HuH-7 (cell line): ENCODE measurements around the gene NRROS.

Source experiments
- DNase-seq: peaks from one replicate; pipeline ENCODE4 v3.0.0; 2011; ENCODE audit warnings: low spot score

NRROS gene

GRCh38 chr3:196650740-196651311 lies 11.3 kb downstream of the NRROS start:
- no peak for DNase-seq

GRCh38 chr3:196651819-196652218 lies 12.3 kb downstream of the NRROS start:
- no peak for DNase-seq

- no peak for DNase-seq
Observed at GRCh38 chr3:196652961-196653795, 13.7 kb downstream of the NRROS start.

- no peak for DNase-seq
Observed at GRCh38 chr3:196654006-196654734, 14.7 kb downstream of the NRROS start.

GRCh38 chr3:196654735-196655090 lies 15.2 kb downstream of the NRROS start:
- DNase-seq, result no peak

- DNase-seq, result no peak
Observed at GRCh38 chr3:196655496-196655895, 16.0 kb downstream of the NRROS start.

- DNase-seq, result no peak
Observed at GRCh38 chr3:196656213-196656612, 16.7 kb downstream of the NRROS start.

GRCh38 chr3:196659901-196660351 lies 20.4 kb downstream of the NRROS start:
- no peak for DNase-seq

GRCh38 chr3:196660381-196661166 lies 21.1 kb downstream of the NRROS start:
- no peak for DNase-seq

- DNase-seq, result no peak
Observed at GRCh38 chr3:196661400-196661799, 21.9 kb downstream of the NRROS start.

GRCh38 chr3:196662033-196662432 lies 22.5 kb downstream of the NRROS start:
- no peak for DNase-seq

GRCh38 chr3:196662711-196663571 lies 23.4 kb downstream of the NRROS start:
- DNase-seq, result no peak

GRCh38 chr3:196666001-196666867 lies 26.7 kb downstream of the NRROS start:
- DNase-seq, result peak; percentile 48

GRCh38 chr3:196667056-196667825 lies 27.7 kb downstream of the NRROS start:
- DNase-seq, result no peak

GRCh38 chr3:196670339-196670738 lies 30.8 kb downstream of the NRROS start:
- no peak for DNase-seq

- DNase-seq, result no peak
Observed at GRCh38 chr3:196673632-196674031, 34.1 kb downstream of the NRROS start.

GRCh38 chr3:196677353-196677752 lies 37.9 kb downstream of the NRROS start:
- DNase-seq, result no peak

GRCh38 chr3:196677931-196678330 lies 38.4 kb downstream of the NRROS start:
- DNase-seq, result no peak
